T-cell (primary cell): ENCODE measurements around the gene MT1B. TPM values are rescaled to one million over a fixed set of nuclear protein-coding genes. Genes with fewer than 3 reads are reported as not detected.

Source experiments
- ATAC-seq, 4 experiments: fragments of 200-7000 bp in 3 of 4; fragments of 150-1000 bp in 1 of 4; cut with Tn5 transposase; replicated peaks in 1 of 4; 1 replicate in 3 of 4; 2 replicates in 1 of 4; pipeline ENCODE4 v1.10.0; 2021; ENCODE audit warnings: moderate library complexity in 3 of 4, mild to moderate bottlenecking in 2 of 4, moderate number of reproducible peaks in 1 of 4
- CTCF ChIA-PET, 2 donors: fragments of 300-600 bp; sonication (Branson Sonifier 250); formaldehyde crosslinking; loops; one replicate each; lab custom pipeline; 2022; ENCODE audit warnings: antibody characterized with exemption in 2 of 2; lab: Charles Lee
- POLR2A ChIA-PET, 2 donors: fragments of 300-600 bp; sonication (Branson Sonifier 250); formaldehyde crosslinking; loops; one replicate each; lab custom pipeline; 2022; ENCODE audit warnings: antibody characterized with exemption in 2 of 2; lab: Charles Lee
- DNase-seq, 35 experiments: peaks; one replicate each; pipeline versions ENCODE4 v3.0.0 to v3.0.0-alpha.2; 2013 to 2023
- H3K27ac ChIP-seq: one replicate; pipeline ENCODE4 v1.5.1; 2013; ENCODE audit warnings: low read length
- H3K27me3 ChIP-seq, 2 experiments: replicated peaks in 1 of 2; 1 replicate in 1 of 2; 2 replicates in 1 of 2; pipeline versions ENCODE4 v1.6.1 to v1.7.0; 2013; ENCODE audit warnings: low read length in 1 of 2, mixed read lengths in 1 of 2; ENCODE audit not compliant: control insufficient read depth in 2 of 2, insufficient read depth in 2 of 2; ENCODE audit errors: extremely low read depth in 1 of 2
- H3K36me3 ChIP-seq, 2 donors: 1 replicate in 1 of 2; 2 replicates in 1 of 2; pipeline versions ENCODE4 v1.6.1 to v1.7.0; 2013; ENCODE audit warnings: low read length in 1 of 2; ENCODE audit not compliant: control insufficient read depth in 2 of 2, insufficient read depth in 1 of 2; ENCODE audit errors: extremely low read depth in 1 of 2
- H3K4me1 ChIP-seq, 2 experiments: 1 replicate in 1 of 2; 2 replicates in 1 of 2; pipeline versions ENCODE4 v1.6.1 to v1.7.0; 2013; ENCODE audit warnings: low read length in 2 of 2, mixed read lengths in 1 of 2; ENCODE audit not compliant: insufficient read depth in 2 of 2, control insufficient read depth in 1 of 2; ENCODE audit errors: extremely low read depth in 1 of 2
- H3K4me3 ChIP-seq, 2 donors: 1 replicate in 1 of 2; 2 replicates in 1 of 2; pipeline versions ENCODE4 v1.5.1 to v1.7.0; 2013; ENCODE audit warnings: mild to moderate bottlenecking in 2 of 2, low read length in 1 of 2, moderate library complexity in 1 of 2; ENCODE audit not compliant: control insufficient read depth in 1 of 2; ENCODE audit errors: extremely low read depth in 1 of 2
- H3K9me3 ChIP-seq: 2 replicates; pipeline ENCODE4 v1.7.0; 2013
- H3K27ac Mint-ChIP-seq, 2 donors: one replicate each; pipeline ENCODE4 v1.8.0; 2020 to 2021; ENCODE audit warnings: mild to moderate bottlenecking in 2 of 2, mixed read lengths in 2 of 2
- H3K27me3 Mint-ChIP-seq, 2 donors: one replicate each; pipeline ENCODE4 v1.8.0; 2021 to 2022; ENCODE audit warnings: mixed read lengths in 2 of 2
- H3K36me3 Mint-ChIP-seq: one replicate; pipeline ENCODE4 v1.8.0; 2021; ENCODE audit warnings: mixed read lengths
- H3K4me1 Mint-ChIP-seq, 3 donors: one replicate each; pipeline ENCODE4 v1.8.0; 2020 to 2022; ENCODE audit warnings: mixed read lengths in 3 of 3, mild to moderate bottlenecking in 1 of 3
- H3K4me3 Mint-ChIP-seq, 3 donors: one replicate each; pipeline ENCODE4 v1.8.0; 2020 to 2022; ENCODE audit warnings: mild to moderate bottlenecking in 3 of 3, mixed read lengths in 3 of 3, moderate library complexity in 3 of 3
- H3K9me3 Mint-ChIP-seq, 3 donors: one replicate each; pipeline ENCODE4 v1.8.0; 2020 to 2022; ENCODE audit warnings: mixed read lengths in 3 of 3
- WGBS: methylation state at CpG from one replicate; pipeline ENCODE4 v1.1.5; 2013; ENCODE audit warnings: missing lambda C conversion rate; ENCODE audit not compliant: insufficient coverage; 5-methylcytosine and 5-hydroxymethylcytosine counted together
- total RNA-seq, 35 experiments: library from RNA in 6 of 35; stranded (reverse) in 6 of 35; fragments of 120-200 nt in 1 of 35; gene quantifications; one replicate each; pipeline versions ENCODE4 v1.2.1 to v1.2.4 and lab custom pipeline; 2013 to 2026

The MT1B gene
- total RNA-seq, 5 donors from 2014 or later (not counting 1 experiment from before 2014, with no cell fraction given), result not detected

- Histone ChIP-seq H3K27me3 (peaks cover 0 to 5% of the 10 kb centered on the region in 2 experiments), H3K36me3 (no peaks in the 10 kb centered on the region), H3K4me3 (no peak overlapping the region), H3K4me1 (peaks cover 0 to 3% of the 10 kb centered on the region in 2 experiments), H3K9me3 (no peaks in the 10 kb centered on the region), H3K27ac (no peak overlapping the region)
- no peak for DNase-seq
- POLR2A ChIA-PET, result no interaction called here
- CTCF ChIA-PET, result interaction anchor here in 1 of 2 donors (0.9 kb wide), 1 partner anchor 13 kb away, joined by 3 read pairs; no protein-coding TSS in a partner anchor
- Mint-ChIP-seq H3K4me3 (no peak overlapping the region), H3K4me1 (peaks cover 7 to 8% (median 8%) of the 10 kb centered on the region in 3 donors), H3K27me3 (no peaks in the 10 kb centered on the region), H3K9me3 (peaks cover 0 to 2% (median 0%) of the 10 kb centered on the region in 3 donors), H3K36me3 (peaks cover 11% of the 10 kb centered on the region), H3K27ac (no peak overlapping the region)
- ATAC-seq, result no peak
- WGBS, result 60% methylated on average over 1 of the region's 1 CpG
Measured at GRCh38 chr16:56688762-56689161, 37.1 kb downstream of the MT1B start.

- ChIA-PET CTCF (interaction anchor here in 1 of 2 donors (0.9 kb wide), 1 partner anchor 12 kb away, joined by 3 read pairs; no protein-coding TSS in a partner anchor), POLR2A (no interaction called here)
- ATAC-seq (no peak), DNase-seq (no peak)
- Histone ChIP-seq H3K36me3 (no peaks in the 10 kb centered on the region), H3K4me3 (no peak overlapping the region), H3K9me3 (no peaks in the 10 kb centered on the region), H3K4me1 (no peaks in the 10 kb centered on the region), H3K27me3 (peaks cover 0 to 5% of the 10 kb centered on the region in 2 experiments), H3K27ac (no peak overlapping the region)
- Mint-ChIP-seq H3K9me3 (peaks cover 0 to 2% (median 0%) of the 10 kb centered on the region in 3 donors), H3K27me3 (no peaks in the 10 kb centered on the region), H3K27ac (no peak overlapping the region), H3K4me1 (peaks cover 3 to 4% (median 4%) of the 10 kb centered on the region in 3 donors), H3K4me3 (no peak overlapping the region), H3K36me3 (peaks cover 10% of the 10 kb centered on the region)
- WGBS, result 73% methylated on average over 2 of the region's 3 CpGs
Measured at GRCh38 chr16:56689171-56689570, 37.5 kb downstream of the MT1B start.

- Histone ChIP-seq H3K27ac (no peak overlapping the region), H3K4me3 (no peak overlapping the region), H3K4me1 (no peaks in the 10 kb centered on the region), H3K9me3 (no peaks in the 10 kb centered on the region), H3K27me3 (peaks cover 0 to 11% of the 10 kb centered on the region in 2 experiments), H3K36me3 (no peaks in the 10 kb centered on the region)
- Mint-ChIP-seq H3K27ac (no peak overlapping the region), H3K36me3 (peaks cover 6% of the 10 kb centered on the region), H3K27me3 (no peaks in the 10 kb centered on the region), H3K9me3 (peaks cover 0 to 2% (median 0%) of the 10 kb centered on the region in 3 donors), H3K4me1 (no peaks in the 10 kb centered on the region), H3K4me3 (no peak overlapping the region)
- ChIA-PET CTCF (interaction anchor here in 1 of 2 donors (0.6 to 0.8 kb wide), 2 partner anchors 11 to 12 kb away, joined by 3 read pairs; no protein-coding TSS in a partner anchor), POLR2A (no interaction called here)
- WGBS, result 100% methylated on average over 2 of the region's 4 CpGs
- ATAC-seq (no peak), DNase-seq (no peak)
Measured at GRCh38 chr16:56690420-56691122, 38.9 kb downstream of the MT1B start.

- no peaks in the 10 kb centered on the region for H3K4me1 Mint-ChIP-seq
- Histone ChIP-seq H3K36me3 (no peaks in the 10 kb centered on the region), H3K9me3 (no peaks in the 10 kb centered on the region), H3K4me1 (no peaks in the 10 kb centered on the region), H3K4me3 (no peak overlapping the region), H3K27ac (no peak overlapping the region), H3K27me3 (peaks cover 0 to 11% of the 10 kb centered on the region in 2 experiments)
- ChIA-PET CTCF (no interaction called here), POLR2A (no interaction called here)
- H3K9me3 Mint-ChIP-seq, result peaks cover 0 to under 1% (median 0%) of the 10 kb centered on the region in 3 donors
- H3K4me3 Mint-ChIP-seq, result no peak overlapping the region
- H3K27me3 Mint-ChIP-seq, result no peaks in the 10 kb centered on the region
- 85% methylated on average over 4 of the region's 4 CpGs for WGBS
- ATAC-seq, result no peak
- no peak overlapping the region for H3K27ac Mint-ChIP-seq
- no peak for DNase-seq
- no peaks in the 10 kb centered on the region for H3K36me3 Mint-ChIP-seq
Measured at GRCh38 chr16:56691885-56692284, 40.2 kb downstream of the MT1B start.

- ATAC-seq, result no peak
- Mint-ChIP-seq H3K9me3 (peaks cover 0 to 5% (median 0%) of the 10 kb centered on the region in 3 donors), H3K4me1 (no peaks in the 10 kb centered on the region), H3K27me3 (no peaks in the 10 kb centered on the region), H3K27ac (no peak overlapping the region), H3K36me3 (no peaks in the 10 kb centered on the region), H3K4me3 (no peak overlapping the region)
- CTCF ChIA-PET, result no interaction called here
- no peak for DNase-seq
- H3K4me1 ChIP-seq, result no peaks in the 10 kb centered on the region
- no peaks in the 10 kb centered on the region for H3K9me3 ChIP-seq
- H3K4me3 ChIP-seq, result no peak overlapping the region
- H3K27ac ChIP-seq, result no peak overlapping the region
- peaks cover 0 to 14% of the 10 kb centered on the region in 2 experiments for H3K27me3 ChIP-seq
- 67% methylated on average over 1 of the region's 1 CpG for WGBS
- POLR2A ChIA-PET, result interaction anchor here in 1 of 2 donors (0.6 kb wide), 1 partner anchor 84 kb away, joined by 3 read pairs; no protein-coding TSS in a partner anchor
- H3K36me3 ChIP-seq, result no peaks in the 10 kb centered on the region
Measured at GRCh38 chr16:56695246-56695645, 43.6 kb downstream of the MT1B start.

GRCh38 chr16:56697456-56698155 lies 45.9 kb downstream of the MT1B start:
- H3K27me3 ChIP-seq, result peaks cover 0 to 8% of the 10 kb centered on the region in 2 experiments
- H3K27ac ChIP-seq, result no peak overlapping the region
- H3K4me1 Mint-ChIP-seq, result peaks cover 0 to 10% (median 8%) of the 10 kb centered on the region in 3 donors
- ChIA-PET CTCF (interaction anchor here in 1 of 2 donors (0.5 kb wide), 1 partner anchor 806 kb away, joined by 3 read pairs; no protein-coding TSS in a partner anchor), POLR2A (no interaction called here)
- no peak overlapping the region for H3K27ac Mint-ChIP-seq
- DNase-seq (no peak), ATAC-seq (no peak)
- 89% methylated on average over 5 of the region's 5 CpGs for WGBS
- H3K27me3 Mint-ChIP-seq, result no peaks in the 10 kb centered on the region
- H3K4me1 ChIP-seq, result peaks cover 0 to 3% of the 10 kb centered on the region in 2 experiments
- H3K9me3 ChIP-seq, result no peaks in the 10 kb centered on the region
- no peak overlapping the region for H3K4me3 ChIP-seq
- no peak overlapping the region for H3K4me3 Mint-ChIP-seq
- no peaks in the 10 kb centered on the region for H3K36me3 Mint-ChIP-seq
- H3K9me3 Mint-ChIP-seq, result peaks cover 0 to 5% (median 0%) of the 10 kb centered on the region in 3 donors
- no peaks in the 10 kb centered on the region for H3K36me3 ChIP-seq
